Measurements from ENCODE around the gene NR2C2.

NR2C2 gene

GRCh38 chr3:14948609-14949038 is 1.2 kb downstream of the NR2C2 start:
- H3K27ac ChIP-seq = peak overlapping the region; percentile 99

DNA sequence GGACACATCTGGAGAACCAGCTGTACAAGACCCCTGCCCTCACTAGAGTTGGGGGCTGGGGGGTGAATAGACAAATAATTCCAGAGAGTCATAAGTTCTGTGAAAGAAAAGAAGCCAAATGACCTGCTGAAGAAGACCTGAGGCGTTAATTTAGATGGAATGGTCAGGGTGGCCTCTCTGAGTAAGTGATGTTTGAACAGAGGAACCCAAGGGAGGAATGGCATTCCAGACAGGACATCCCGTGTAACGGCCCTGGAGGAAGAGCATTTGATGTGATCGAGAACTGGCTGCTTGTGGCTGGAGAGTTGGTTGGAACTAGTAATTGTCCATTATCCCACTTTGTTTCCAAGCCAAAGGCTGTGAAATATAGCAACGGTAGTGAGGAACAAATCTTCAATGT is 1.7 kb downstream of the NR2C2 start:
- TF ChIP-seq ZFX (IDR thresholded peaks at IDR 0.05; ENCODE audit: borderline replicate concordance) = no peak
- TF ChIP-seq, protein P1, sequence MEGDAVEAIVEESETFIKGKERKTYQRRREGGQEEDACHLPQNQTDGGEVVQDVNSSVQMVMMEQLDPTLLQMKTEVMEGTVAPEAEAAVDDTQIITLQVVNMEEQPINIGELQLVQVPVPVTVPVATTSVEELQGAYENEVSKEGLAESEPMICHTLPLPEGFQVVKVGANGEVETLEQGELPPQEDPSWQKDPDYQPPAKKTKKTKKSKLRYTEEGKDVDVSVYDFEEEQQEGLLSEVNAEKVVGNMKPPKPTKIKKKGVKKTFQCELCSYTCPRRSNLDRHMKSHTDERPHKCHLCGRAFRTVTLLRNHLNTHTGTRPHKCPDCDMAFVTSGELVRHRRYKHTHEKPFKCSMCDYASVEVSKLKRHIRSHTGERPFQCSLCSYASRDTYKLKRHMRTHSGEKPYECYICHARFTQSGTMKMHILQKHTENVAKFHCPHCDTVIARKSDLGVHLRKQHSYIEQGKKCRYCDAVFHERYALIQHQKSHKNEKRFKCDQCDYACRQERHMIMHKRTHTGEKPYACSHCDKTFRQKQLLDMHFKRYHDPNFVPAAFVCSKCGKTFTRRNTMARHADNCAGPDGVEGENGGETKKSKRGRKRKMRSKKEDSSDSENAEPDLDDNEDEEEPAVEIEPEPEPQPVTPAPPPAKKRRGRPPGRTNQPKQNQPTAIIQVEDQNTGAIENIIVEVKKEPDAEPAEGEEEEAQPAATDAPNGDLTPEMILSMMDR (IDR thresholded peaks at IDR 0.05) = no peak
- peak overlapping the region; percentile 99 for H3K27ac ChIP-seq

More at GRCh38 chr3:14948609-14949038, 1.2 kb downstream of the NR2C2 start:
- TF ChIP-seq ZFX (IDR thresholded peaks at IDR 0.05; ENCODE audit: borderline replicate concordance) = no peak
- TF ChIP-seq, protein P1 (IDR thresholded peaks at IDR 0.05) = no peak

GRCh38 chr3:14950274-14950673 is 2.9 kb downstream of the NR2C2 start:
- no peak for TF ChIP-seq ZFX (IDR thresholded peaks at IDR 0.05; ENCODE audit: borderline replicate concordance)
- TF ChIP-seq, protein P1 (IDR thresholded peaks at IDR 0.05) = no peak

DNA sequence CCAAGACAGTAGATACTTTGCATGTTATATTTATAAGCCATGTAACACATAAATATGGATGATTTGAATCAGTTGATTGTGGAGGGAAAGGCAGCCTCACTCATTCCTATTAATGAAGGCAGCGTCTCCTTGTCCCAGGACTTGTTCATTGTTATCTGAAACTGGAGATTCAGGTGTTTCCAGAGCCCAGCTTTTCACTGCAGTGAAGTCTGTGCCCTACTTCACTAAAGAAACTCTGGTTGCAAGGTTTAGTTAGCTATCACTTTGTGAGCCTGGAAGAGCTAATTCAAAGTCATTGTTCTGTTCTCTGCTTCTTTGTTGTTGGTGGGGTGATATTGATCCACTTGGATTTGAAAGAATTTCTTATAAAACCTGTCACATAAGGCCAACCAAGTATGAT is 9.8 kb downstream of the NR2C2 start:
- TF ChIP-seq, protein P1 (IDR thresholded peaks at IDR 0.05) = no peak
- no peak for TF ChIP-seq ZFX (IDR thresholded peaks at IDR 0.05; ENCODE audit: borderline replicate concordance)
- no peak overlapping the region for H3K27ac ChIP-seq

More at GRCh38 chr3:14950274-14950673, 2.9 kb downstream of the NR2C2 start:
- H3K27ac ChIP-seq = no peak overlapping the region

GRCh38 chr3:14957925-14958324 is 10.5 kb downstream of the NR2C2 start:
- H3K27ac ChIP-seq = no peak overlapping the region
- TF ChIP-seq, protein P1 (IDR thresholded peaks at IDR 0.05) = no peak
- TF ChIP-seq ZFX (IDR thresholded peaks at IDR 0.05; ENCODE audit: borderline replicate concordance) = no peak

DNA sequence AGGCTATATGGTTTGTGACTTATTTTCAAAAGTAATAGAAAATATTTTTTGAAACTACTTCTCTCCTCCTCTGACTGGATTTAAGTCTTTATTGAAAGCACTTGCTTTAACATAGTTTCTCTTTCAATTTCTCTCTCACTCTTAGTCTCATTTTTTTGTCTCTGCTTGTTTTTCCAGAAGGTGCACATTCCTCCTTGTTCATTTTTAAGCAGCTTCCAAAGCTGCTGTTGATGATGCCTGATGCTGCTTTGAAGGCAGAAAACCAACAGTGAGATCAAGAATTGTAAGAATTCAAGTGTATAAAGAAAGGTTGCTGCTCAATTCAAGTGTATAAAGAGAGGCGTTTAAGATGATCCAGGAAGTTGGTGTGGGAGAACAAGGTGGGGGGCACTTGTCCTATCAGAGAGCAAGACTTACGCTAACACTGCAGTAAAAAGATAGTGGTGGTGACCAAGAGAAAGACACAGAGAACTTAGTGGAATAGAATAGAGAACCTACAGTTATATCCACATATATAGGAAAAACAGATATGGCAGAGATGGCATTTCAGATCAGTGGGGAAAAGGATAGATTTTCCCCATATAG is 12.1 kb downstream of the NR2C2 start:
- H3K27ac ChIP-seq = no peak overlapping the region
- TF ChIP-seq, protein P1 (IDR thresholded peaks at IDR 0.05) = no peak
- no peak for TF ChIP-seq ZFX (IDR thresholded peaks at IDR 0.05; ENCODE audit: borderline replicate concordance)

GRCh38 chr3:14962762-14963161 is 15.4 kb downstream of the NR2C2 start:
- TF ChIP-seq, protein P1 (IDR thresholded peaks at IDR 0.05) = no peak
- no peak for TF ChIP-seq ZFX (IDR thresholded peaks at IDR 0.05; ENCODE audit: borderline replicate concordance)
- H3K27ac ChIP-seq = no peak overlapping the region
